ENCODE results near the gene GPC6. TPM values are rescaled to one million over a fixed set of nuclear protein-coding genes. Genes with fewer than 3 reads are reported as not detected.

GPC6 gene
- total RNA-seq, 1 donor from 2014 or later: 42.9 TPM

- Histone ChIP-seq H2AFZ (replicated peaks) (no peak overlapping the region), H4K20me1 (ENCODE audit: low read depth) (no peaks in the 10 kb centered on the region), H3K27me3 (no peaks in the 10 kb centered on the region), H3K79me2 (ENCODE audit: low read depth) (no peaks in the 10 kb centered on the region), H3K36me3 (no peaks in the 10 kb centered on the region), H3K9ac (no peak overlapping the region), H3K4me3 (no peak overlapping the region), H3K9me3 (ENCODE audit: low read depth) (no peaks in the 10 kb centered on the region), H3F3A (ENCODE audit: low read depth) (no peaks in the 10 kb centered on the region), H3K27ac (no peak overlapping the region), H3K4me2 (no peak overlapping the region), H3K4me1 (no peaks in the 10 kb centered on the region)
- H3K27me3 Mint-ChIP-seq (ENCODE audit: insufficient read depth, low read depth): no peaks in the 10 kb centered on the region
- H3K27ac Mint-ChIP-seq: no peak overlapping the region
- TF ChIP-seq EZH2 (IDR thresholded peaks at IDR 0.05): no peak
- TF ChIP-seq CTCF (IDR thresholded peaks at IDR 0.05): no peak
- no peak for TF ChIP-seq EZH2phosphoT487 (IDR thresholded peaks at IDR 0.05)
- peaks cover 16% of the 10 kb centered on the region for H3K4me1 Mint-ChIP-seq
- H3K4me3 Mint-ChIP-seq: no peak overlapping the region
- DNase-seq (ENCODE audit: low spot score): no peak
- H3K9me3 Mint-ChIP-seq: no peaks in the 10 kb centered on the region
- no peaks in the 10 kb centered on the region for H3K36me3 Mint-ChIP-seq
Measured at GRCh38 chr13:94256721-94257120, 1030.1 kb downstream of the GPC6 start.

- H3K36me3 ChIP-seq: no peaks in the 10 kb centered on the region
Measured at GRCh38 chr13:94259984-94260383, 1033.4 kb downstream of the GPC6 start.

GRCh38 chr13:94261163-94261562 is 1034.6 kb downstream of the GPC6 start:
- no peak overlapping the region for H2AFZ ChIP-seq (replicated peaks)
- H3K9me3 ChIP-seq (ENCODE audit: low read depth): no peaks in the 10 kb centered on the region
- no peaks in the 10 kb centered on the region for H4K20me1 ChIP-seq (ENCODE audit: low read depth)
- Mint-ChIP-seq H3K4me3 (no peak overlapping the region), H3K9me3 (no peaks in the 10 kb centered on the region), H3K36me3 (peaks cover 2% of the 10 kb centered on the region), H3K4me1 (peaks cover 13% of the 10 kb centered on the region), H3K27me3 (ENCODE audit: insufficient read depth, low read depth) (no peaks in the 10 kb centered on the region), H3K27ac (no peak overlapping the region)
- no peak overlapping the region for H3K9ac ChIP-seq
- H3K27me3 ChIP-seq: no peaks in the 10 kb centered on the region
- no peaks in the 10 kb centered on the region for H3K36me3 ChIP-seq
- H3K79me2 ChIP-seq (ENCODE audit: low read depth): no peaks in the 10 kb centered on the region
- no peak overlapping the region for H3K4me2 ChIP-seq
- TF ChIP-seq EZH2 (IDR thresholded peaks at IDR 0.05) (no peak), CTCF (IDR thresholded peaks at IDR 0.05) (no peak), EZH2phosphoT487 (IDR thresholded peaks at IDR 0.05) (no peak)
- DNase-seq (ENCODE audit: low spot score): no peak
- no peaks in the 10 kb centered on the region for H3K4me1 ChIP-seq
- H3K4me3 ChIP-seq: no peak overlapping the region
- H3K27ac ChIP-seq: no peak overlapping the region
- H3F3A ChIP-seq (ENCODE audit: low read depth): no peaks in the 10 kb centered on the region

More at GRCh38 chr13:94259984-94260383, 1033.4 kb downstream of the GPC6 start:
- no peak overlapping the region for H3K4me3 ChIP-seq
- TF ChIP-seq EZH2 (IDR thresholded peaks at IDR 0.05) (no peak), EZH2phosphoT487 (IDR thresholded peaks at IDR 0.05) (no peak), CTCF (IDR thresholded peaks at IDR 0.05) (no peak)
- Mint-ChIP-seq H3K27me3 (ENCODE audit: insufficient read depth, low read depth) (no peaks in the 10 kb centered on the region), H3K4me1 (peaks cover 16% of the 10 kb centered on the region), H3K36me3 (no peaks in the 10 kb centered on the region), H3K4me3 (no peak overlapping the region), H3K9me3 (no peaks in the 10 kb centered on the region), H3K27ac (no peak overlapping the region)
- no peaks in the 10 kb centered on the region for H3K9me3 ChIP-seq (ENCODE audit: low read depth)
- no peaks in the 10 kb centered on the region for H3K27me3 ChIP-seq
- no peak overlapping the region for H3K4me2 ChIP-seq
- no peak overlapping the region for H2AFZ ChIP-seq (replicated peaks)
- no peak overlapping the region for H3K9ac ChIP-seq
- no peak for DNase-seq (ENCODE audit: low spot score)
- H3K27ac ChIP-seq: no peak overlapping the region
- H3F3A ChIP-seq (ENCODE audit: low read depth): no peaks in the 10 kb centered on the region
- no peaks in the 10 kb centered on the region for H3K79me2 ChIP-seq (ENCODE audit: low read depth)
- no peaks in the 10 kb centered on the region for H3K4me1 ChIP-seq
- no peaks in the 10 kb centered on the region for H4K20me1 ChIP-seq (ENCODE audit: low read depth)

Data from neural progenitor cell (in vitro differentiated cells).